ENCODE measurements around the gene ATP8B3. TPM values are rescaled to one million over a fixed set of nuclear protein-coding genes. Genes with fewer than 3 reads are reported as not detected.

The ATP8B3 gene
- total and polyA plus RNA-seq, 2 of the 13 experiments (the other 11 are each of a cell fraction or from before 2014, with no cell fraction given) = 2.6 to 5.9 TPM

DNA sequence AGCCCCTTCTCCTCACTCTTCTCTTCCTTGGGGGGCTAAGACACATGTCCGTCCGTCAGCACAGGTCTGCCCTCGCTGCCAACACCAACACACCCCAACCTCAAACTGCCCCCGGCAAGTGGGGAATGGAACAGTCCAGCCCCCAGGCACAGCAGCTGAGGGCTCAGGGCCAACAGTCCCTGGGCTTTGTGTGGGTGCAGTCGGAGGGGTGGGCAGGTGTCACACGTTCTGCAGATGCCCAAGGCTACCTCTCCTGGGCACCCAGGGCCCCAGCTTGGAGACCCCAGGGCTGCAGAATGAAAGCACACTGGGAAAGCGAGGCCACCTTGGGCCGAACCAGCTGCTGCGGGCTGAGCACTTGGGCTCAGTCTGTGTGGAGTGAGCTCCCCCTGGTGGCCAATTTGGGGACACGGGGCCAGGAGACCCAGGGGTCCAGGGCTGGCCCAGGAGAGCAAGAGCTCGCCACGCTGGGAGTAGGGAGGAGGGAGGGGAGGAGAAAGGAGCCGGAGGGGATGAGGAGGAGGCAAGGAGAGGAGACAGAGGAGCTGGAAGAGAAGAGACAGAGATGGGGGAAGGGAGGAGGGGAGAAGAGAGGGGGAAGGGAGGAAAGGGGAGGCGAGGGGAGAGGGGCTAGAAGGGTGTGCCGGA lies 14.0 kb upstream of the ATP8B3 start (continued):
- TF ChIP-seq, protein P1, sequence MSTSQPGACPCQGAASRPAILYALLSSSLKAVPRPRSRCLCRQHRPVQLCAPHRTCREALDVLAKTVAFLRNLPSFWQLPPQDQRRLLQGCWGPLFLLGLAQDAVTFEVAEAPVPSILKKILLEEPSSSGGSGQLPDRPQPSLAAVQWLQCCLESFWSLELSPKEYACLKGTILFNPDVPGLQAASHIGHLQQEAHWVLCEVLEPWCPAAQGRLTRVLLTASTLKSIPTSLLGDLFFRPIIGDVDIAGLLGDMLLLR (CRISPR knock-in tag; IDR thresholded peaks at IDR 0.05) = no peak
- TF ChIP-seq, protein P2, sequence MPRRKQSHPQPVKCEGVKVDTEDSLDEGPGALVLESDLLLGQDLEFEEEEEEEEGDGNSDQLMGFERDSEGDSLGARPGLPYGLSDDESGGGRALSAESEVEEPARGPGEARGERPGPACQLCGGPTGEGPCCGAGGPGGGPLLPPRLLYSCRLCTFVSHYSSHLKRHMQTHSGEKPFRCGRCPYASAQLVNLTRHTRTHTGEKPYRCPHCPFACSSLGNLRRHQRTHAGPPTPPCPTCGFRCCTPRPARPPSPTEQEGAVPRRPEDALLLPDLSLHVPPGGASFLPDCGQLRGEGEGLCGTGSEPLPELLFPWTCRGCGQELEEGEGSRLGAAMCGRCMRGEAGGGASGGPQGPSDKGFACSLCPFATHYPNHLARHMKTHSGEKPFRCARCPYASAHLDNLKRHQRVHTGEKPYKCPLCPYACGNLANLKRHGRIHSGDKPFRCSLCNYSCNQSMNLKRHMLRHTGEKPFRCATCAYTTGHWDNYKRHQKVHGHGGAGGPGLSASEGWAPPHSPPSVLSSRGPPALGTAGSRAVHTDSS (CRISPR knock-in tag; conservative IDR thresholded peaks at IDR 0.05) = no peak
- TF ChIP-seq ZNF777 (CRISPR knock-in tag; IDR thresholded peaks at IDR 0.05) (no peak), REXO4 (CRISPR knock-in tag; IDR thresholded peaks at IDR 0.05; ENCODE audit: borderline replicate concordance) (no peak), MAFF (IDR thresholded peaks at IDR 0.05; ENCODE audit: low read depth, low read length) (no peak), ZNF446 (CRISPR knock-in tag; IDR thresholded peaks at IDR 0.05) (no peak), ZNF468 (CRISPR knock-in tag; IDR thresholded peaks at IDR 0.05) (no peak), HNRNPK (IDR thresholded peaks at IDR 0.05; ENCODE audit: low read depth, low read length, poor library complexity, severe bottlenecking) (peak; percentile 53), ATRX (CRISPR knock-in tag; IDR thresholded peaks at IDR 0.05; ENCODE audit: borderline replicate concordance) (no peak), ETV6 (CRISPR knock-in tag; conservative IDR thresholded peaks at IDR 0.05) (no peak), PLRG1 (conservative IDR thresholded peaks at IDR 0.05) (no peak), TCF7L2 (IDR thresholded peaks at IDR 0.05; ENCODE audit: low read depth, low read length) (no peak), ARNT2 (CRISPR knock-in tag; IDR thresholded peaks at IDR 0.05; ENCODE audit: low read depth) (no peak), POLR2AphosphoS2 (IDR thresholded peaks at IDR 0.05; ENCODE audit: low read depth, low read length) (no peak), FOSL2 (CRISPR knock-in tag; IDR thresholded peaks at IDR 0.05) (no peak), NONO (IDR thresholded peaks at IDR 0.05) (no peak), NONO (CRISPR knock-in tag; conservative IDR thresholded peaks at IDR 0.05) (no peak), KDM5B (CRISPR knock-in tag; IDR thresholded peaks at IDR 0.05; ENCODE audit: borderline replicate concordance) (no peak), ZNF775 (CRISPR knock-in tag; IDR thresholded peaks at IDR 0.05; ENCODE audit: borderline replicate concordance) (no peak)
- TF ChIP-seq, protein P3, sequence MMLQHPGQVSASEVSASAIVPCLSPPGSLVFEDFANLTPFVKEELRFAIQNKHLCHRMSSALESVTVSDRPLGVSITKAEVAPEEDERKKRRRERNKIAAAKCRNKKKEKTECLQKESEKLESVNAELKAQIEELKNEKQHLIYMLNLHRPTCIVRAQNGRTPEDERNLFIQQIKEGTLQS (CRISPR knock-in tag; IDR thresholded peaks at IDR 0.05) = no peak
- TF ChIP-seq, protein P4, sequence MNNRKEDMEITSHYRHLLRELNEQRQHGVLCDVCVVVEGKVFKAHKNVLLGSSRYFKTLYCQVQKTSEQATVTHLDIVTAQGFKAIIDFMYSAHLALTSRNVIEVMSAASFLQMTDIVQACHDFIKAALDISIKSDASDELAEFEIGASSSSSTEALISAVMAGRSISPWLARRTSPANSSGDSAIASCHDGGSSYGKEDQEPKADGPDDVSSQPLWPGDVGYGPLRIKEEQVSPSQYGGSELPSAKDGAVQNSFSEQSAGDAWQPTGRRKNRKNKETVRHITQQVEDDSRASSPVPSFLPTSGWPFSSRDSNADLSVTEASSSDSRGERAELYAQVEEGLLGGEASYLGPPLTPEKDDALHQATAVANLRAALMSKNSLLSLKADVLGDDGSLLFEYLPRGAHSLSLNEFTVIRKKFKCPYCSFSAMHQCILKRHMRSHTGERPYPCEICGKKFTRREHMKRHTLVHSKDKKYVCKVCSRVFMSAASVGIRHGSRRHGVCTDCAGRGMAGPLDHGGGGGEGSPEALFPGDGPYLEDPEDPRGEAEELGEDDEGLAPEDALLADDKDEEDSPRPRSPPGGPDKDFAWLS (CRISPR knock-in tag; IDR thresholded peaks at IDR 0.05; ENCODE audit: borderline replicate concordance) = no peak
- TF ChIP-seq, protein P5, sequence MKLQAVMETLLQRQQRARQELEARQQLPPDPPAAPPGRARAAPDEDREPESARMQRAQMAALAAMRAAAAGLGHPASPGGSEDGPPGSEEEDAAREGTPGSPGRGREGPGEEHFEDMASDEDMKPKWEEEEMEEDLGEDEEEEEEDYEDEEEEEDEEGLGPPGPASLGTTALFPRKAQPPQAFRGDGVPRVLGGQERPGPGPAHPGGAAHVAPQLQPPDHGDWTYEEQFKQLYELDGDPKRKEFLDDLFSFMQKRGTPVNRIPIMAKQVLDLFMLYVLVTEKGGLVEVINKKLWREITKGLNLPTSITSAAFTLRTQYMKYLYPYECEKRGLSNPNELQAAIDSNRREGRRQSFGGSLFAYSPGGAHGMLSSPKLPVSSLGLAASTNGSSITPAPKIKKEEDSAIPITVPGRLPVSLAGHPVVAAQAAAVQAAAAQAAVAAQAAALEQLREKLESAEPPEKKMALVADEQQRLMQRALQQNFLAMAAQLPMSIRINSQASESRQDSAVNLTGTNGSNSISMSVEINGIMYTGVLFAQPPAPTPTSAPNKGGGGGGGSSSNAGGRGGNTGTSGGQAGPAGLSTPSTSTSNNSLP (IDR thresholded peaks at IDR 0.05; ENCODE audit: low read depth, low read length) = no peak
- TF ChIP-seq, protein P6, sequence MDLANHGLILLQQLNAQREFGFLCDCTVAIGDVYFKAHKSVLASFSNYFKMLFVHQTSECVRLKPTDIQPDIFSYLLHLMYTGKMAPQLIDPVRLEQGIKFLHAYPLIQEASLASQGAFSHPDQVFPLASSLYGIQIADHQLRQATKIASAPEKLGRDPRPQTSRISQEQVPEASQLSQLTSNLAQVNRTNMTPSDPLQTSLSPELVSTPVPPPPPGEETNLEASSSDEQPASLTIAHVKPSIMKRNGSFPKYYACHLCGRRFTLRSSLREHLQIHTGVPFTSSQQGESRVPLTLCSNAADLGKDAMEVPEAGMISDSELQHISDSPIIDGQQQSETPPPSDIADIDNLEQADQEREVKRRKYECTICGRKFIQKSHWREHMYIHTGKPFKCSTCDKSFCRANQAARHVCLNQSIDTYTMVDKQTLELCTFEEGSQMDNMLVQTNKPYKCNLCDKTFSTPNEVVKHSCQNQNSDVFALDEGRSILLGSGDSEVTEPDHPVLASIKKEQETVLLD (CRISPR knock-in tag; IDR thresholded peaks at IDR 0.05; ENCODE audit: low read depth) = no peak
